Measurements from ENCODE around the gene WIPF3.

The WIPF3 gene, protein sequence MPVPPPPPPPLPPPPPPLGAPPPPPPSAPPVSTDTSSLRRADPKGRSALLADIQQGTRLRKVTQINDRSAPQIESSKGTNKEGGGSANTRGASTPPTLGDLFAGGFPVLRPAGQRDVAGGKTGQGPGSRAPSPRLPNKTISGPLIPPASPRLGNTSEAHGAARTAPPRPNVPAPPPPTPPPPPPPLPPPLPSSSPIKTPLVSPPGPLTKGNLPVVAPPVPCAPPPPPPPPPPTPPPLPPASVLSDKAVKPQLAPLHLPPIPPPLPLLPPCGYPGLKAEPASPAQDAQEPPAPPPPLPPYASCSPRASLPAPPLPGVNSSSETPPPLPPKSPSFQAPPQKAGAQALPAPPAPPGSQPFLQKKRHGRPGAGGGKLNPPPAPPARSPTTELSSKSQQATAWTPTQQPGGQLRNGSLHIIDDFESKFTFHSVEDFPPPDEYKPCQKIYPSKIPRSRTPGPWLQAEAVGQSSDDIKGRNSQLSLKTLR

DNA sequence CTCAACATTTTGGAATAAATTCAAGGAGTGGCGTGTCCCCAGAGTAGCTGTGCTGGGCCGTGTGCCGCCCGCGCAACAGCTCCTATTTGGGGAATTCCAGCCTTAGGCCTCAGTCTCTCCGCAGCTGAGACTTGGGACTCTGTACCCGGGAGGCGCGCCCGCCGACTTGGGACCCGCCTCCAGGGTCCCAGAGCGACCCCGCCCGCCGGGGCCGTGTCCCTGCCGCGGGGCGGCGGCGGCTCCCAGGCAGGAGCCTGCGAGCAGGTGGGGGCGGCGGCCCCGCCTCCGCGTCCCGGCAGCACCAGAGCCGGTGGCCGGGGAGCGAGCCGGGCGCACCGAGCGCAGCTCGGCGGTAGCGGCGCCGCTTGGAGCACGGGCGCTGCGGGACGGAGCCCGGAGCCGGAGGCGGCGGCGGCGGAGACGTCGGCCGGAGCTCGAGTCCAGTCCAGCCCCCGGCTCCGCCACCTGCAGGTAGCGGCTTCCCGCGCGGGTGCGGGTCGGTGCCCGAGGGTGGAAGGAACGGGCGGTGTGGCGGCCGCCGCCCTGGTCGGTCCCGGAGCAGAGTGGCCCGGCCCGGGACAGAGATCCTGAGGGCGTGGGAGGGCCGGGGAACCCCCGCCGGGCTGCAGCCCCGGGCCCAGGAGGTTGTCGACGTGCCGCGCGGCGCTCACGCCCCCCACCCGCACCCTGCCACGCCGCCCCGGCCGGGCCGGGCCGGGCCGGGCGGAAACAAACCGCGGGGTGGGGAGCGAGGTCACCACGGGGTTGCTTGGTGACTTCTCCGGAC, at the start of gene WIPF3:
WIPF3 (plus strand) TSS at position 301 of the 787 bp plus-strand sequence. CDS start 28,217 bp downstream, outside the sequence.
- DNase-seq, result no peak

DNA sequence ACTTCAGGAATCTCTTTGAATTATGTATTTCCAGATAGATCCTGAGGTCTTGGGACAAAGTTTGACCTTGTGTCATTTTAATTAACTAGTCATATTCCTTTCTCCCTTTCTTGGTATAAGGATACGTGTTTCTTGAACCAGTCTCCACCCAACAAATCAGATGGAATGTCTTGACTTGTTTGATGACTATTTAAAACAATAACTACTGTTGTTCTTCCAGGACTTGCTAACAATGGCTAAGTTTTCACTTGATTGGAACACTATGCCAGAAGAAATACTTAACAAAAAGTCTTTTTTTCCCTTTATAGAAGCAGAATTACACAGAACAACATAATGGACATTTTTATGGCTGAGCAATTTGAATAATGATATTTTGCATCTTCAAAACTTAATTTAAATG, 43.0 kb upstream of the WIPF3 start:
- no peak for DNase-seq

DNA sequence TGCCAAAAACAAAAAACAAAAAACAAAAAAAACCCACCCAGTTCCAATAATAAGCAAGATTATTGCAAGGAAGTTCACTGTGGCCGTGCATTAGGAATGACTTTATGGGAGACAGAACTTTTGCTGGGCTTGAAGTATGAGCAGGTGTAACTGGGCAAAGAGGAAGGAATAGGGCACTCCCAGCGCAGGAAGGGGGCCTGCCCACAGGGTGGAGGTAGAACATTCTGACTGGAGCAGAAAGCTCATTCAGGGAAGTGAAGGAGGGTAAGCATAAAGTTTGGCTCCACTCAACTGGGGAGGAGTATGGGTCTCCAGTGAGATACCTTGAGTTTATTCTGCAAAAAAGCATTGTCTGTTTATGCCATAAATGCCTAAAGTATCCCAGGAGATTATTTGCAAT, 42.1 kb upstream of the WIPF3 start:
- DNase-seq, result peak; percentile 13 to 27

DNA sequence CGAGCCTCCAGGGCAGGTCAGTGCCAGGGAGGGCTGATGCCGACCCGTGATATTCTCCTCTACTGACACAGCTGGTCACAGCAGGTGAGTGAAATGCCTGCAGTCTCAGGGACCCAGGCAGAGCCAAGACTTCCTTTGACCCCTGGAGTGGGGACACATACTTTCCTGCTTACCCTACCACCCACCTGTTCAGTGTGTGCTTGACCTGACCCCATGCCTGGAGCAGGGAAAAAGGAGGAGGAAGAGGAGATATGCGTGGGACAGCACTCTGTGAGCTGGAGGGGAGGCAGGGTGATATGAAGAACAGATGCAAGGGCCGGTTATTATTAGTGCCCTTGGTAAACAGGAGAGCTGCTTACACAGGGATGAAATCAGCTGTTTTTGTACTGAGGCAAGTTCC, 40.8 kb upstream of the WIPF3 start:
- DNase-seq, result no peak

DNA sequence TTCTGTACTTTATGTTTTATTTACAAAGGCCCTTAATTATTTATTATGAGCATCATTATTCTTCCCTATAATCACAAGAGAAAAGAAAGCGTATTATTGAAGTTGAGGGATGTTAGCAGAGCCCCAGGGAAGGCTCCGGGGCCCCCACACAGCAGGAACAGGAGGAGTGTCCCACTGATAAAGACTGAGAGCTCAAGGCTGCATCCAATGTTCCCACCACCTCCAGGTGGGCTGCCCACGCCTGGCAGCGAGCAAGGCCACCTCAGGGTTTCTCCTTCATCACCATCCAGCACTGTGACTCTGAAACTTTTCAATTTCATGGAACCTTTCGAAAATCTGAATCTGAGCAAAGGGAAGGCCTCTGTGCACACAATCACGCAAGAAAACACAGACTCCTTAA, 35.9 kb upstream of the WIPF3 start:
- no peak for DNase-seq

DNA sequence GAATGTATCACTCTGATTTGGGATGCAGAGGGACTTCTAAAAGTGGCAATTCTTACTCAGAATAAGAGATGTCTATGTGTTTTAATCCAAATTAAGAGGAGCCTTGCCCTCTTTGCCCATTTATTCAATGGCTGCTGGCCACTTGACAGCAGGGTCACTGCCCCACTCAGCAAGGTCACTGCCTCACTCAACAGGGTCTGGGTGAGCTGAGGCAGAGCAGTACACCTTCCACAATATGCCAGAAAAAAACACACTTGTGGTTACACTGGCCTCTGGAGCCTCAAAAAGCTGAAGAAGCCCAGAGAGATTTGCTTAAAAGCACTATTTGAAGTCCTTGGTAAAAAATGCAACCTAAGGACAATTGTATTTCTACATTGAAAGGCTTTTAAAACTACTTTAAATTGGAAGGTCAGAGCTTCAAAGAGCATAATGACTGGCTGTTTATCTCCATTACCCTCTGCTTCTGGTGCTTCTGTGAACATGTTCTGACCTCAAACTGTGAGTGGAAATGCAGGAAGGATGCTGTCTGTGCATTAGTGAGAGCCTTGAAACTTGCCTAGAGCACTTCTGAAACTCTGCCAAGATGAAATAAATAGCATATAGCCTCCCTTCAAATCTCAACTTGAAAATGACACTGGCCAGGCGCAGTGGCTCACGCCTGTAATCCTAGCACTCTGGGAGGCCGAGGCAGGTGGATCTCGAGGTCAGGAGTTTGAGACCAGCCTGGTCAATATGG, 35.1 kb upstream of the WIPF3 start:
- DNase-seq, result no peak

DNA sequence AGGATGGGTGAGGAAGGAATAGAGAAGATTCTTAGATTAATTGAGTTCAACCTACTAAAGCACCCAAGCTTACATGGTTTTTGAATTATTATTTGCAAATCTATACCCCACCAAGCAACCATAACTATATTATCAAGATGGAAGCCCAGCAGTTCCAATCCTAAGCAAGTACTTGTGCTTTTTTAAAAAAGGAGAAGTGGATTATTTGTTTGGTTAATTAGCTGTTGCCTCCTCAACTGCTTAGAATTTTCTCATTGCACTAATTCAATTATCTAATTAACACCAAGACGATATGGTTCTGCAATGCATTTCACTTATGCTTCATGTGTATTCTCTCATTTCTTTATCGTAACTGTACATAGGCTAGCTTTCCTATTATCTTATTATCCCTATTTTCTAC, 27.3 kb upstream of the WIPF3 start:
- DNase-seq, result peak in 1 of 2 experiments; percentile 30

DNA sequence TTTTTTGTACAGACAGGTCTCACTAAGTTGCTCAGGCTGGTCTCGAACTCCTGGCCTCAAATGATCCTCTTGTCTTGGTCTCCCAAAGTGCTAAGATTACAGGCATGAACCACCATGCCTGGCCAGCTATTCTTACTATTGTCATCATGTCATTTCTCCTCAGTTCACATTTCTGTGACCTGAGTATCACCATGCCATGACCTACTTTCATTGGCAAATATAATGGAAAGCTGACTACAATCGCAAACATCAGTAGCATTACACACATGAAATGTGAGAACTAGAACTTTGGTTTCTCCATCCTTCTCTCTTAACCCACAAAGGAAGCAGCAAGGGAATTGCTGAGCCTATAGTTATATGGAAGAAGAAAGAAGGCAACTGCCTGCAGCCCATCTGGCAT, 26.0 kb upstream of the WIPF3 start:
- no peak for DNase-seq

DNA sequence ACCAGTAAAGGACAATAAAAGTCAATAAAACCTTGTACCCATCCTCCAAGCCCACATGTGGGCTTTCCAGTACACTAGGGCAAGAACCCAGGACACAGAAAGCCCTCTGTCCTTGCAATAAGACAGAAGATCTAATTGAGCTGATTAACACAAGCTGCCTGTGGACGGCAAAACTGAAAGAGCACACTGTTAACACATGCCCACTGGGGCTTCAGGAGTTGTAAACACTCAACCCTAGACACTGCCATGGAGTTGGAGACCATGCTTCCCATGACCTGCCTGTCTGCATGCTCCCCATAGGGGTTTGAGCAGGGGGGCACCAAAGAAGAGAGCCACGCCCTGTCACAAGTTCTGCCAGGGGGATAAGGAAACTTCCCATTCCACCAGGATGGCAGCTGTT, 22.6 kb upstream of the WIPF3 start:
- DNase-seq, result no peak

DNA sequence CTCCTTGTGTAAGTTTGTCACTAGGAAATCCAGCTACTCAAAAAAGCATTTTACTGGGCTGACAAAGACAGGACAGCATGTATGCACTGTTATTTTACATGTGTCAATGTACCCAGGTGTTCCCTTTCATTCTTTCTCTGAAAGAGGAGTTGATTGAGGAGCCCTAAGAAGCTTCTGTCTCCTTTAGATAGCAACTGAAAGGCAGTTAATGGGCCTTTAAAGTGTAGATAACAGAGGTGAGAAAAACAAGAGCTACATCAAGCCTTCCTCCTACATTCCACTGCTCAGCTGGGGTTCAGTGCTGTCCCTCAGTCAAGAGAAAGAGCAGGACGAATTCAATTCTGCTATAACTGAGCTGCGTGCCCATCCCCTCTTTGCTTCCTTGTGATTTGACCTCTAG, 12.8 kb upstream of the WIPF3 start:
- no peak for DNase-seq

DNA sequence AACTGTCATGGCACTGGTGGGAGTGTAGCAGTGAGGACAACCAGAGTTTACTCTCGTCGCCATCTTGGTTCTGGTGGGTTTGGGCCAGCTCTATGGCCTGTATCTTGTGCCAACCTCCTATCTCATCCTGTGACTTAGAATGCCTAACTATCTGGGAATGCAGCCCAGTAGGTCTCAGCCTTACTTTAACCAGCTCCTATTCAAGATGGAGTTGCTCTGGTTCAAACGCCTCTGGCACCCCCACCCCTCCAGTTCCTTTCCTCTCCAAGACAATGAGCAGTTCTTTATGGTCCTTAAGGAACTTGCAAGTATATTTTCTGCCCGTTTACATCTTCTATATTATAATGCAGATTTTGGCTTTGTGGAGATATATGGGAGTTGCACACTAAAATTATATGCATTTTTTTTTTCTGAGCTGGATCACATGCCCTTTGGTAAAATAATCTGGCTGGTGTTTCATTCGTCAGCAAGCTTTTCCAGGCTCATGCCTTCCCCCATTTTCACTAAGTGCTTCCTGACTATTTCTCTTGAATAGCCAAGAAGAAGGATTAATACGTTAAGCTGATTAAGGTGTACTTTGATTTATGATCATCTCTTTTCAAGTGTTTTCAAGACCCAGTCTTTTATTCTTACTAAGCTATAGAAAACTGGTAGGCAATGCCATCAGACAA, 11.2 kb upstream of the WIPF3 start:
- no peak for DNase-seq

DNA sequence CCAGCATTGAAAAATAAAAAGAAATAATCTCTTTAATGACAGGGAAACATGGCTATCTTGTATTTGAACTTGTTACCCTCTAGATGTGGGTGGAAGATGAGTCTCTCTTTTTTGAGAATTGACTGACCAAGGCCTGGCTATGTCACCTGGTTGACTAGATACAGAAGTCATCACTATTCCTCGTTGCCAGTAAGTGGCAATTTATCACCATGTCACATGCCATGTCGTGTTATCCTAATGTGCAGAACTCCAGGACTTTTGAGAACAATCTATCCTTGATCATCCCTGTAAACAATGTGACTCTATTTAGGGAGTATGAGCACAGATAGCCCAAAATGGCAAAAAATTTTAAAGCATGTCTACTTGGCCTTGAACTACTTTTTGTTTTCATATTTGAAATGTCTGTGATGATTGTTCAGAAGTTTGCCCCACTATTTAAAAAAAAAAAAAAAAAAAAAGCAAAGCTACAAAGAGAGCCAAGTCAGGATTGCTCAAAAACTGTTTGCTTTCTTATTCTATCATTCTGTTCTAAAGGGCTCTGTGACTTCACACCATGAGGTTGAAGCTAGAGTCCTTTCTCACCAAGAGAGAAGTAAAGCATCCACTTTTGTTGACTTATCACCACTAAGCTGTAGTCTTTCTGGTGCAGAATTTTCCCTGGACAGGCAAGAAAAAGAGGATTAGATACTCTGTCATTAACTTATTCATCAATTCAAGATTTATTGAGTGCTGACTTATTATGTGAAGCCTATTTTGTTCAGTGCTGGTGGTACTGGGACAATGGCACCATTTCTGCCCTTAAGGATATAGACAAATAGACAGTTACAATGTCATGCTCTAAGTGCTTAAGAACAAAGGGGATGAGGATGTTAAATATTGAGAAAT, 10.4 kb upstream of the WIPF3 start:
- DNase-seq, result no peak

DNA sequence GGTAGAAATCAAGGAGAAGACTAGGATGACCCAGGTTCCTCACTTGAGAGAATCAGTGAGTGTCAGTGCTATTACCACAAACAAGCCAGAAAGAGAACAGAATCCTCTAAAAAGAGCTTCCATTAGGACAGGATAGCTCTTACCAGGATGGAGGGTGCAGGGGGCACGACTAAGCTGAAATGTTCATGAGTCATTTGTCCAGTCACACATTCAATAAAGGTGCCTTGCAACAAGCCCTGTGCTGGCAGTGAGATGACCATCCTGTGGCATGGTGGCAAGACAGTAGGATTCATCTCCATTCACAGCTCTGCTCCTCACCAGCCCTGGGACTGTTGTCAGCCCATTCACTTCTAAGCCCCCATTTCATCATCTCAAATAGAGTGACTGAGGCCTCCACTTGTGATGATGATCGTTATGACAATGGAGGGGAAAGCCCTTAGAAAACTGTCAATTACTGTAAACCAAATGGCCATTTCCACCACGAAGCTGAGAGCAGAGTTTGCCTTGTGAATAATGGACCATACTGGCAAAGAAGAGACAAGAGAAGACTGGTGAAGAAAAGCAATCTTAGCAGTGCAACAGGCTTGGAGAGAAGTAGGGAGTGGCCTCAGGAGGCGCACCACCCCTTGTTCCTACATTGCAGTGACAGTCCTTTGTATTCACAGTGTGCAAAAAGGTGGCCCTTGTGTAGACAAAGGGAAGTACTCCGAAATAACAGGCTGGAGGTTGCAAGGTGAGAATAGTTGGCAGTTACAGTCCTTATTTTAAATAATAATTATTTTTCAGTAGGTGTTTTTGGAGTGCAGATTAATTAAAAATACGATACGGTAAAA, 9.0 kb upstream of the WIPF3 start:
- no peak for DNase-seq

DNA sequence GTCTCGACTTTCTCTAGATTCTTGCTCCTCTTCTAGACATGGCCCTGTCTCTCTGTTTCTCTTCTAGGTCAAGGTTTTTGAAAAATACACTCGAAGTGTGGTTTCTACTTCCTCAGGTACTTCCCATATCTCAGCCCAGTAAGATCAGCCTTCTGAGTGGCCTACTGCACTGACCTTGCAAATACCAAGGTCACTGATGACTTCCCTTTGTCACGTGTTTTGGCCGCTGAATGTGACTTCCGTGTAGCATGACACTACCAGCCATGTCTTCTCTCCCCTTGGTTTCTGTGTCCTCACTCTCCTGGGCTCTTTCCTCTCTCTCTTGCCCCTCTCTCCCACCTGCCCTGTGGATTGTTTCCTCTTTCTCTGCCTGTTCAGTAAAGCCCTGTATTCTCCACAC, 7.9 kb upstream of the WIPF3 start:
- DNase-seq, result no peak

DNA sequence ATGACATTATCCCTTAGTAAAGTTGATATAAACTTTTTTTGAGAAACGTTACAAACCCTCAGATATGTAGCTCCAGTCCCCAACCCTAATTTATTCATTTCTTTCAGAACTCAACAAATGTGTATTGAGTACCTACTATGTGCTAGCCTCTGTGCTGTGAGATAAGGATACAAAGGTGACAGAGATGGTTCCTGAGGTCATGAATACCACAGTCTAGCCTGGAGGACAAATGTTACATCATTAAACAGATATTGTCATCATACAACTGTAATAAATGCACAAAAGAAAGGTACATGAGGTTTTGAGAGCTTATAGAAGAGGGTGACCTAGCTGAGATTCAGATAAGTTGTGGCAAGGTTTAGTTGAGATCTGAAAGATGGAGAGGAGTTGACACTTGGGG, 4.4 kb upstream of the WIPF3 start:
- no peak for DNase-seq

DNA sequence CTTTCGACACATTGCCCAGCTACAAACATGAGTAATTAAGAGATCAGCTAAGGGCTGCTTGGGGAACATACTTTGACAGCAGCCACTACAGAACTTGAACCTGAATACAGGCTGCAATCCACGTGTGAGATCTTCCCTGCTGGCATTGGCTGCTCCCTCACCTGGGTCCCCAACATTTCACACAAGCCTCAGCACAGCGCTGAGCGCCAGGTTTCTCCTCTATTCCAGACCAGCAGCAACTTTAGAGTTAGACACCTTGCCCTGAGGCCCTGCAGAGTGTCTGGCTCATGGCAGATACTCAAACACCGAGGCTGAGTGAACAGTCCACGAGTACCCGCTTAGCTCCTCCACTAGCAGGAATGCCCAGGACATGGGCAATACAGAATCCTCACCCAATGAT, 1.3 kb upstream of the WIPF3 start:
- DNase-seq, result no peak

DNA sequence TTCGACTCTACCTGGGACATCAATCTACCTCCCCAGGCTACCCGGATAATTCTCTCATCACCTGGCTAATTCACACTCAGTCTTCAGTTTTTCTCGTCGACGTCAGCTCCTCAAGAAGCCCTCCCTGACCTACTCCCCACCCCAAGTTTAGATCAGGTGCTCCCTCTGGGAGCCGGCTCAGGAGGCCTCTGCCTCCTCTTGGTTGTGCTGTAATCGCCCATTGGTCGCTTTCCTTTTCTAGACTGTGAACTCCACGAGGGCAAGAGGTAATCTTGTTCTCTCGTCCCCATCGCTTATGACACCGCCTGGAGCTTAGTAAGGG, 461 bp upstream of the WIPF3 start:
- DNase-seq, result peak in 1 of 2 experiments; percentile 49

DNA sequence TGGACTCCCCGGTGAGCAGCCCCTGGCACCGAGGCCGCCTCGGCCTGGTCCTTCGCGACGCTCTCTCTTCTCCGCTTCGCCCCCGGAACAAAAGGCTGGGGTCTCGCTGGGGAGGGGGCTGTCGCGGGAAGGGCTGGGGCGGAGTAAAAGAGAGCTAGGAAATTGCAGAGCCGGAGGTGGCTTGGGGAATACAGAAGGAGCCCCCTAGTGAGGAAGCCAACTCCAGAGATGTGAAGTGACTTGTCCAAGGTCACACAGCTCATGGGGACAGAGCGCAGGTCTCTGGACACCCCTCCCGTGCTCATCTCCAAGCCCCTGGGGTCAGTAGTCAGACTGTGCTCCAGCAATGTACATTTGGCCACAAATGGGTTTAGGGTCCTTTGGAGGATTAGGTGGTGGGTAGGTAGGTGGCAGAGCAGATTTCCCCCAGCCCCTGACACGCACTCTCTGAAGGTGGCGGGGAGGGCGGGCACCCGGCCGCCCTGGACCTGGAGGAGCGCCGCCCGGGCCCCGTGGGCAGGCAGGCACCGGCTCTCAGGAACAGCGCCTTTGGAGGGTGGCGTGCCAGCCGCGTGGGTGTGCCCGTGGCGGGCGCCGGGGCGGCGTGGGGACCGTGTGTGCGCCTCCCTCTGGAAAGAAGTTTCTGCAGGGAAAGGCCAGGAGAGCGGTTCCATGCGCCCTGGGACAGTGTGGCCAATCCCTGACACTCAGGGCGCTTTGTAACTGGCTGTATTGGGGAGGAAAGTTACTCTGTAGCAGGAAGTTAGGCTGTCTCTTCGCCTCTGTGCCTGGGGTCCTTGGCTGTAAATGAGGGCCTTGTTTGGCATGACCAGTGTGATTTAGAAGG, 910 bp downstream of the WIPF3 start:
- DNase-seq, result peak; percentile 76 to 89

DNA sequence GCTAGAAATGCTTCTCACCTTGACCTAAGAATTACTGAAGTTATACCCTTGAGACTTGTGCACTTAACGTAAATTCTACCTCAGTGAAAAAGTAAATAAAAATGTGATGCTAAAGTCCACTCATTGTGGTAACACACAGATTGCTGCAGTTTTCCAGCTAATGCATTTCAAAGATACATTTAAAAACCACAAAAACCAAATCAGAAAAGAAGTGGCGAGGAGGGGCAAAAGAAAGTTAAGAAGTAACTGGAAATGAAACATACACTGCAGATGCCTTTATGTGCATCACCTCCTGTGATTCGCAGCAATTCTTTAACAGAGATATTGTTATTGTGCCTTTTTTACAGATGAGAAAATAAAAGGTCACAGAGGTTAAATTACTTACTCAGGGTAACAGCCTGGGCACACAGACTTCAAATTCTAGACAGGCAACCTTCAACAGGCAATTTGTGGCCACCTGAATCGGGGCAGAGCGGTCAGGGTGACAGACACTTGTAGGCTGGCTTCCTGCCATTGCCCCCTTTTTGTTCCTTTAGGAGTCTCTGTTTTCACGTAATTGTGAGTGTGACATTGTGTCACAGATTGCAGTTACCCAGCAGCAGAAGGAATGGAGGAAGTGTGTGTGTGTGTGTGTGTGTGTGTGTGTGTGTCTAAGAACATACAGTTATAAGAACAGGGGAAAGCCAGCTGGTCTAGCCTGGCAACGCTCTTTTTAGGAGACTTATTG, 1.9 kb downstream of the WIPF3 start:
- peak; percentile 53 to 55 for DNase-seq
